ENCODE results near the gene ISG20. TPM values are rescaled to one million over a fixed set of nuclear protein-coding genes. Genes with fewer than 3 reads are reported as not detected.

ISG20 gene
- total RNA-seq, 1 experiment from 2014 or later: 9.7 TPM

- peaks cover 62% of the 10 kb centered on the region for H3K4me1 Mint-ChIP-seq (ENCODE audit: insufficient read depth, unreplicated experiment)
- H3K27me3 Mint-ChIP-seq (ENCODE audit: insufficient read depth, unreplicated experiment): no peaks in the 10 kb centered on the region
- intact Hi-C loops (cut with micrococcal nuclease): no loop called here
- no TSS peak for BruUV-seq (replicated peaks)
- no peak overlapping the region for H3K27ac Mint-ChIP-seq (ENCODE audit: low read depth, unreplicated experiment)
- H3K36me3 Mint-ChIP-seq (ENCODE audit: insufficient read depth, unreplicated experiment): peaks cover 59% of the 10 kb centered on the region
- ChIA-PET POLR2A (interaction anchor here (1.4 to 1.6 kb wide), 2 partner anchors 9 to 12 kb away, joined by 3 to 7 read pairs; partner anchors contain the start of gene ISG20), CTCF (no interaction called here)
- no peak for DNase-seq (ENCODE audit: unreplicated experiment)
- no peaks in the 10 kb centered on the region for H3K9me3 Mint-ChIP-seq (ENCODE audit: unreplicated experiment)
- no peak overlapping the region for H3K4me3 Mint-ChIP-seq (ENCODE audit: unreplicated experiment)
- no peak for TF ChIP-seq CTCF (IDR thresholded peaks at IDR 0.05; ENCODE audit: unreplicated experiment)
Measured at GRCh38 chr15:88625943-88626741, 12.7 kb upstream of the ISG20 start.

DNA sequence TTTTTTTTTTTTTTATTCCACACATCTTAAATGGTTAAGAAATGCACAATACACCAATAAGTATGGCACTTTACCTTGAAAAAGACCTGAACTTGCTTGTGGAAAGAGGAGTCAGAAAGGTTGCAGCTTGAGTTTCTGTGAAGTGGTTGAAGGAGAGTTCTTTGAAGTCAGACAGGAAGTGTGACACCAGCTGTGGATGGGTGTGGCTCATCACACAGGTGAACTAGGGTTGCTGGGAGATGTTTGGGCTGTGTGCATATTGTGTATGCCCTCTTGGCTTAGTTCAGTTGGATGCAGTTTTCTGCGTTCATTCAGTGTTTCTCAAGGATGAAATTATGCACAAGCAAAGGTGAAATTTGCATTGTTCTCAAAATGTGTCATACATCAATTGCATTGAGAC lies 11.4 kb upstream of the ISG20 start:
- POLR2A ChIA-PET: interaction anchor here (1.6 kb wide), 1 partner anchor 8 kb away, joined by 7 read pairs; no protein-coding TSS in a partner anchor
- H3K4me1 Mint-ChIP-seq (ENCODE audit: insufficient read depth, unreplicated experiment): peaks cover 56% of the 10 kb centered on the region

GRCh38 chr15:88628018-88628654 lies 10.7 kb upstream of the ISG20 start:
- Mint-ChIP-seq H3K27ac (ENCODE audit: low read depth, unreplicated experiment) (no peak overlapping the region), H3K4me1 (ENCODE audit: insufficient read depth, unreplicated experiment) (peaks cover 49% of the 10 kb centered on the region), H3K36me3 (ENCODE audit: insufficient read depth, unreplicated experiment) (peaks cover 79% of the 10 kb centered on the region), H3K9me3 (ENCODE audit: unreplicated experiment) (no peaks in the 10 kb centered on the region), H3K27me3 (ENCODE audit: insufficient read depth, unreplicated experiment) (no peaks in the 10 kb centered on the region), H3K4me3 (ENCODE audit: unreplicated experiment) (no peak overlapping the region)
- ChIA-PET CTCF (no interaction called here), POLR2A (interaction anchor here (1.6 kb wide), 1 partner anchor 7 kb away, joined by 7 read pairs; no protein-coding TSS in a partner anchor)
- intact Hi-C loops (cut with micrococcal nuclease): no loop called here
- no TSS peak for BruUV-seq (replicated peaks)
- no peak for DNase-seq (ENCODE audit: unreplicated experiment)
- no peak for TF ChIP-seq CTCF (IDR thresholded peaks at IDR 0.05; ENCODE audit: unreplicated experiment)

More for the DNA sequence above, 11.4 kb upstream of the ISG20 start:
- CTCF ChIA-PET: no interaction called here
- H3K36me3 Mint-ChIP-seq (ENCODE audit: insufficient read depth, unreplicated experiment): peaks cover 72% of the 10 kb centered on the region
- DNase-seq (ENCODE audit: unreplicated experiment): no peak
- BruUV-seq (replicated peaks): no TSS peak
- intact Hi-C loops (cut with micrococcal nuclease): no loop called here
- no peaks in the 10 kb centered on the region for H3K27me3 Mint-ChIP-seq (ENCODE audit: insufficient read depth, unreplicated experiment)
- no peak for TF ChIP-seq CTCF (IDR thresholded peaks at IDR 0.05; ENCODE audit: unreplicated experiment)
- no peak overlapping the region for H3K4me3 Mint-ChIP-seq (ENCODE audit: unreplicated experiment)
- H3K9me3 Mint-ChIP-seq (ENCODE audit: unreplicated experiment): no peaks in the 10 kb centered on the region
- no peak overlapping the region for H3K27ac Mint-ChIP-seq (ENCODE audit: low read depth, unreplicated experiment)

DNA sequence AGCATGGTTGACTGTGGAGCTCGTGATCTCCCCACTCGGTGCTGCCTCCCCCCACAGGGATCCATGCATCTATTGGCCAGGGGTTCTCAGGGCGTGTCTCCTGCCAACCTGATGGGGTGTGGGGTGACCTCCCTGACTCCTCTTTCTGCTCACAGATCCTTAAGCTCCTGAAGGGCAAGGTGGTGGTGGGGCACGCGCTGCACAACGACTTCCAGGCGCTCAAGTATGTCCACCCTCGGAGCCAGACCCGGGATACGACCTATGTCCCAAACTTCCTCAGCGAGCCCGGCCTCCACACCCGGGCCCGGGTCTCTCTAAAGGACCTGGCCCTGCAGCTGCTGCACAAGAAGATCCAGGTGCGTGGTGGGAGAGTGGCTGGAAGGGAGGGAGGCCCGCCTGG lies 9.7 kb upstream of the ISG20 start:
- no peaks in the 10 kb centered on the region for H3K9me3 Mint-ChIP-seq (ENCODE audit: unreplicated experiment)
- no peak overlapping the region for H3K4me3 Mint-ChIP-seq (ENCODE audit: unreplicated experiment)
- no peak for DNase-seq (ENCODE audit: unreplicated experiment)
- peaks cover 40% of the 10 kb centered on the region for H3K4me1 Mint-ChIP-seq (ENCODE audit: insufficient read depth, unreplicated experiment)
- BruUV-seq (replicated peaks): no TSS peak
- ChIA-PET CTCF (no interaction called here), POLR2A (no interaction called here)
- intact Hi-C loops (cut with micrococcal nuclease): no loop called here
- H3K27ac Mint-ChIP-seq (ENCODE audit: low read depth, unreplicated experiment): no peak overlapping the region
- H3K36me3 Mint-ChIP-seq (ENCODE audit: insufficient read depth, unreplicated experiment): peaks cover 85% of the 10 kb centered on the region
- no peak for TF ChIP-seq CTCF (IDR thresholded peaks at IDR 0.05; ENCODE audit: unreplicated experiment)
- no peaks in the 10 kb centered on the region for H3K27me3 Mint-ChIP-seq (ENCODE audit: insufficient read depth, unreplicated experiment)

Measured in MCF 10A (cell line).